ENCODE data around the gene PCDH9.

PCDH9 gene

DNA sequence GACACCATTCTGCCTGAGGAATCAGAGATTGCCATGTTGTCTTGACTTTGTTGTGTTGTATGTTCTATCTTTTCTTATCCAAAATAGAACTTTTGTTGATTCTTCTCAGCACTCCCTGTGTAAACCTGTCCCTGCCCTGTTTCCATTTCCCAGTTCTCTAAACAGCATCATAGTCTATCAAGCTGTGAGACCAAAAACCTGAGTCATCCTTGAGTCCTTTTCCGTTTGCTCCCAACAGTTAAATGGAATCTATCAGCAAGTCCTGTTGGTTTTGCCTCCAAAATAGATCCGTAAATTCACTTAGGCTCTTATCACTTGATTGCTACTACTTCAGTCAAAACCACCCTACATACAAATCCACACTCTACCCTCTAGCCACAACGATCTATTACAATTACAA is 667.1 kb downstream of the PCDH9 start:
- no peak for DNase-seq (ENCODE audit: low read depth)

DNA sequence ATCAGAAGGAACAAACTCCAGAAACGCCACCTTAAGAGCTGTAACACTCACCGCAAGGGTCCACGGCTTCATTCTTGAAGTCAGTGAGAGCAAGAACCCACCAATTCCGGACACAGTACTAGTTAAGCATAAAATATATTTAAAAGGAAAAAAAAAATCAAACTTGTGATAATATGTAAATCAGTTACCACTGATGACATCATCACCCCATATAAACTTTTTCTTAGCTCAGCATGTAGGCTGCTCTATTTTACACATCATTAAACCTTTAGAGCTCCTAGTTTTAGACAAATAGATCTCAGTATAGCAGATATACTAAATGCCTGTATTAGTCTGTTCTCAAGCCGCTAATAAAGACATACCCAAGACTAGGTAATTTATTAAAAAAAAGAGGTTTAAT is 668.1 kb downstream of the PCDH9 start:
- DNase-seq (ENCODE audit: low read depth) = no peak

GRCh38 chr13:66560991-66561390 is 669.1 kb downstream of the PCDH9 start:
- DNase-seq (ENCODE audit: low read depth) = no peak

- no peak for DNase-seq (ENCODE audit: low read depth)
Observed at GRCh38 chr13:66560189-66560588, 669.9 kb downstream of the PCDH9 start.

- DNase-seq (ENCODE audit: low read depth) = no peak
Observed at GRCh38 chr13:66559093-66559492, 671.0 kb downstream of the PCDH9 start.

DNA sequence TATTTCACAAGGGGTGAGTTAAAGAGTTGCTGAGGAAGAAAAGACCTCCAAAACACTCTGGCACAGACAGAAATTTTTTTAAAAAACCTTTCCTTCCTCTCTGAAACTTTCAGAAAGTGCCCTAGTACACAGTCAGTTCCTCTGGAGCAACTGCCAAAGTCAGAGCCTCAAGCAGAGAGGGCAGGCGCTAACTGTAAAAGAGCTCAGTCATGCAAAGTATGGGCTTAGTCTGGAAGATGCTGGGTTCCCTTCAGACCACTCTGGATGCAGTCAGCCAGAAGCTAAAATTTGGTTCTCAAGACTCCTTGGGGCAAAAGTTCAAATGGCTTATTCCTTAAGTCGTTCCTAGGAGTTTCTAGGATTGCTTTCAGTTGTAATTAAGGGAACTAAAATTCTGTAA is 671.6 kb downstream of the PCDH9 start:
- peak; percentile 4 for DNase-seq (ENCODE audit: low read depth)

GRCh38 chr13:66557357-66557756 is 672.8 kb downstream of the PCDH9 start:
- DNase-seq (ENCODE audit: low read depth) = no peak

- peak; percentile 49 for DNase-seq (ENCODE audit: low read depth)
Observed at GRCh38 chr13:66556306-66556705, 673.8 kb downstream of the PCDH9 start.

DNA sequence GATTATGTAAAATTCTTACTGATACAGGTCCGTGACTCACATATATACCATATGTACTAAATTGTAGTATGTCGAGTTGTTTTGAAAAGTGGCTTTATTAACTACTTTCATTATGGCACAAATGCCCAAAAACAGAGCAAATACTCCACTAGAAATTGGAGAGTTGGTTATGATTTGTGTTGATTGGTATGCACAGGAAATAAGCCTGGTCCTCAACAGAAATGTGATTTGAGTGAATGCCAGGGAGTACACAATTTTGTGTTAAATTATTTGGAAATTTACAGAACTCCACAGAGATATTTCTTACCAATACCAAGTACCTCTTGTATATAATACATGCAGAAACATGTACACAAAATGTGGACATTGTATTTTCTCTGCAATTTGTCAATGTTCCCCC is 676.7 kb downstream of the PCDH9 start:
- DNase-seq (ENCODE audit: low read depth) = peak; percentile 16

DNA sequence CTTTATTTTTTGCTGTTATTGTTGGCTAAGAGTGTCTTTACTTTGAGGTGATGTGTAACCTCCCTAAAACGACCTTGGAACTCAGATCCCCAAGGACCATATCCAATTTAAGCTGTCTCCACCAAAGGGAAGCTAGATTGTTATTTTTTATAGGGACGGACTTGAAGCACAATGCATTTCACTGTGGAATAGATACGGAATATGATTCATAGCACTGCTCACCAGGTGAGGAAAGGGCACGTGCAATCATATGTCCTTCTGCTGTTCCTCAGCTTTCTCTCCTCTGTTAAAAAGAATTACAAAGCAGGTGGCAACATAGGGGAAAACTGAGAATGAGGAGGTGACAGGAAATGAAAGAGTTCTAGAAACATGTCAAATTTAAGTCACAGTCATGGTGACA is 679.0 kb downstream of the PCDH9 start:
- no peak for DNase-seq (ENCODE audit: low read depth)

GRCh38 chr13:66547685-66548084 is 682.5 kb downstream of the PCDH9 start:
- DNase-seq (ENCODE audit: low read depth) = no peak

GRCh38 chr13:66546534-66547379 is 683.4 kb downstream of the PCDH9 start:
- no peak for DNase-seq (ENCODE audit: low read depth)

GRCh38 chr13:66543780-66544179 is 686.4 kb downstream of the PCDH9 start:
- DNase-seq (ENCODE audit: low read depth) = no peak

GRCh38 chr13:66537417-66537816 is 692.7 kb downstream of the PCDH9 start:
- DNase-seq (ENCODE audit: low read depth) = no peak

- DNase-seq (ENCODE audit: low read depth) = no peak
Observed at GRCh38 chr13:66536746-66537145, 693.4 kb downstream of the PCDH9 start.

- no peak for DNase-seq (ENCODE audit: low read depth)
Observed at GRCh38 chr13:66534561-66534960, 695.6 kb downstream of the PCDH9 start.

DNA sequence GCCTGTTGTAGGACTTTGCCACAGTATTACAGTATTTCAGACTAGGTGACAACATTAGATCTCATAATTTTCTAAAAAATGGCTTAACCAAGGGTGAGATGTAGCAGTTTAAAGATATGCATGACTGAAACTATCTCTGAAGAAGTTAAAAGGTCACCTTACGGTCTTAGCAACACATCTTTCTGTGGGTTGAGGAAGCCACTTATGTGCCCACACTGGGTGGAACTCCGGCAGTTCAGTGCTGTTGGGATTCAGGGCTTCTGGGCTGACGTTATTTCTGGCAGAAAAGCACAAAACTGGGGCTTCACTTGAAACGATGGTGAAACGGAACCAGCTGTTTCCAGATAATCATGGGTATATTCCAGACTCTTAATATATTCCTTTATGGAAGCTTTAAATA is 697.3 kb downstream of the PCDH9 start:
- DNase-seq (ENCODE audit: low read depth) = peak; percentile 34

DNA sequence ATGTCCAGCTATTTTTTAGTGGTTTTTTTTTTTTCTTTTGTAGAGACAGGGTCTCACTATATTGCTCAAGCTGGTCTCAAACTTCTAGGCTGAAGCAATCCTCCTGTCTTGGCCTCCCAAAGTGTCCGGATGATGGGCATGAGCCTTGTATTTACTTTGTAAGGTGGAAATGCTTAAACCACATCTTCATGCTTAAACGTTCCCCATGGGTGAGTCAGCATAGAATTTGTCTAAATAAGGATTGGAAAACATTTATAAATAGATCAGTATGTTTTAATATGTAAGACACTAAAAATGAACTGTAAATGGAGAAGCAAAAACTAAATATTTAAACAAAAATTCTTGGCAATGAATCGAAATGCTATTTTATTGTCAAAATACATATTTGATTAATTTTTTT is 698.0 kb downstream of the PCDH9 start:
- DNase-seq (ENCODE audit: low read depth) = peak; percentile 87

- DNase-seq (ENCODE audit: low read depth) = no peak
Observed at GRCh38 chr13:66530686-66531085, 699.5 kb downstream of the PCDH9 start.

DNA sequence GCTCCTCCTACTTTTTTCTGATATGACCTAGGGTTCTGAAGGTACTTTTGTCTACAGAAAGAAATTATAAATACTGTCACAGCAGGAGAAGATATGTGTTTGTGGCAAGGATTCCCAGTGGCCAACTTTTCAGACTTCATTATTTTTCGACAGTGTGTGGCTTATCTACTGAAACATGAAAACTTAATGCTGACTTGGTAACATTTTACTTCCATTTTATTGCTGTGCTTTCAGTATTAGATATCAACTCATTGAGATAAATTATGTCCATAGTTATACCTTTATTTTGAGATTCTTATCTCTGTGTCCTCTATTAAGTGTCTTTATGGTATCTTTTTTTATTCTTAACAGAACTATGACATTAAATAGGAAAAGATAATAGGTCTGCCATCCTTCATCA is 700.0 kb downstream of the PCDH9 start:
- no peak for DNase-seq (ENCODE audit: low read depth)

DNA sequence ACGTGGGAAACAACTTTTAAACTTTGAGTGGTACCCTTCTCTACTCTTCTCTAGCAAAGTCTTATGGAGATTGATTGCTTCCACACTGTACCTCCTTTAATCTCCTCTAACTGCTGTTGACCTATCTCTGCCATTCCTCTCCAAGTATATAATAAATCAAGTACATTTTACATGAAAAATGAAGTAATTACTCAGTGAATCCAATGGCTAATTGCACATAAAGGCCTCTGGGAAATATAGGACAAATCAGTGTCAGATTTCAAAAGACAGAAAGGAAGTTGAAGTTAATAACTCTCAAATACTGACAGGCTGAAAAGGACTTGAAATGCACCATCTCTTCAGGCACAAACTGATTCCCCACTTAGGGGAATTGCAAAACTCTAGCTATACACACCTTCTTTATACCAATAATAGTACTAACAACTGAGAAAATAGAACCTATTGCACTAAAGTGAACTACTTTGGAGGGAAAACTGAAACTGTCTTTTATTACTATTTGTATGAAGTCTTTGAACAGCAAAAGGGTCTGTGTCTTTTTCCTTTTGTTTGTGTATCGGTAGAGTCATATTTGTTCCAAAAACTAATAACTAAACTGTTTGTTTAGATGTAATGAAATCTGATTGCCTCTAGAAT is 701.1 kb downstream of the PCDH9 start:
- DNase-seq (ENCODE audit: low read depth) = no peak

GRCh38 chr13:66528180-66528579 is 702.0 kb downstream of the PCDH9 start:
- DNase-seq (ENCODE audit: low read depth) = no peak

DNA sequence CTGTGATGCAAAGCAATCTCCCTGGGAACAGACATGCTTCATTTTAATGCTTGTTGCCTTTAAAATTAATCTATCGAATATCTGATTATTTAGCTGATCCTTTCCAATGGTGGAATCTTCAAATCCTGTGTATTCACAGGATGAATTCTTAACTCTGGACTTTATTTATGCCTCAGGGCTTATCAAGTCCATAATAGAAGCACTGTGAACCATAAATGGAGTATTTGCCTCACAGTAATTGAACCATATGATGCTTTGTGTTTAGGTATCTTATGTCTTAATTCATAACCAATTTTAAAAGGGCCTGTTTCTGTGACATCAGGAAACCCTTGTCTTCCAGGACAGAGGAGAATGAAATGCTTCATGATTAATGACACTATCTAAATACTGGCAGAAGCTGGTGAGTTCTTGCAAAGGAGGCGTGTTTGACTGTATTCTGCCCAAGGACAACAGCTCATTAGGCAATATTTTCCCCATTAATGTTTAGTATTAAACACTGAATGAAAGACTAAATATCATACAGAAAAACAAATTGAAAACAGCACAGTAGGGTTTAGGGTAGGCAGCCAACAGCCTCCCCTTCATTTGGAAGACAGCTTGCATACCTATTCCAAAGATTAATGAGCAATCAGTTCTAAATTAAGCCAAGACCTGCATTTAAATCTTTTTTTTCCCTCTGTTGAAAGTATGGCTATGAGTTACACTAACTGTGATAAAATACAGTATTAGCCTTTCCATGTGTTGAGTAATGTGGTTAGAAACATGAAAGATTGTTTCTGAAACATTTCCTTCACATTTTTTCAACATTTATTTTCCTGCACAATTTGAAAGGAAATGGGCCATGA is 709.4 kb downstream of the PCDH9 start:
- no peak for DNase-seq (ENCODE audit: low read depth)

Data from fibroblast of gingiva (primary cell).